GDM1 (cell line): ENCODE results near the gene PRSS36.
"Not testable (repeated sequence)": the region's sequence is repeated elsewhere in the genome, so short reads cannot be mapped to it uniquely, and the experiment has no call there.

Source experiments
- DNase-seq: peaks from one replicate; lab custom pipeline; 2025; lab: John Stamatoyannopoulos, UW

The PRSS36 gene

DNA sequence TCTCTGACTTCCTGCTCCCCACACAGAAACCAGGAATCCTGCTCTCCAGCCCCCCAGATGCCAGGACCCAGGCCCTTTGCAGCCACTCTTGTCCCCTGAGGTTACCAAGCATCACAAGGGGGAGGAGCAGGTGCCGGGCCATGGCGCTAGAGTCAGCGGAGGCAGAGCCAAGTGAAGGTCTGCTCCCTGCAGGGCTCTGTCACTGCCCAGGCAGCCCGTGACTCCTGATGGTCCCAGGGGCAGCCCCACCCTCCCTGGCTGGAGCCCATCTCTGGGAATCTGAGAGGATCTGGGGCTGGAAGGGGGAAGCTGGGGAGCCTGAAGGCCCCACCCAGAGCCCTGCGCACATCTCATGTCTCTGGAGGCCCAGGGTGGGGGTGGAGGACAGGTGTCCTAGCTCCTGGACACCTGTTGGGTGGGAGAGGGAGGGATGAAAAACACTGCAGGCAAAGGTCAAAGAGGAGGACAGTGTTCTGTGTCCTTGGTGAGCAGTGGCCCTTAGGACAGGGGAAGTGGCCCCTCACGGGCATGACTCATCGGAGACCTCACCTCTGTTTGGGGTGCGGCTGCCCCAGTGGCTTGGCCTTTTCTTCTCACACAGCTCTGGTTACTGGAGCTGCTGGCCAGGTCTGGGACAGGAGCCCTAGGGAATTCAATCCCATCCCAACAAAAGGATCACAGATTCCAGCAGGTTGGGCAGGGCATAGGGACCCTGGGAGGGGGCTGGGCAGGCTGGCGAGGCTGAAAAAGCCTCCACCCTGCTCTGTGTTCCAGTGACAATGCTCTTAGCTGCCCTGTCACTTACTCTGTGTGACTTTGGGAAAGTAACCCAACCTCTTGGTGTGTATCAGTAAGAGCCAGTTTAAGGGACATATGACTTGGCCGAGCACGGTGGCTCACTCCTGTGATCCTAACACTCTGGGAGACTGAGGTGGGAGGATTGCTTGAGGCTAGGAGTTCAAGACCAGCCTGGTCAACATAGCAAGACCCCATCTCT is at the start of gene PRSS36:
PRSS36 (minus strand) TSS at position 173 of the 997 bp plus-strand sequence; CDS start at position 142, 31 bp downstream.
- no peak for DNase-seq

DNA sequence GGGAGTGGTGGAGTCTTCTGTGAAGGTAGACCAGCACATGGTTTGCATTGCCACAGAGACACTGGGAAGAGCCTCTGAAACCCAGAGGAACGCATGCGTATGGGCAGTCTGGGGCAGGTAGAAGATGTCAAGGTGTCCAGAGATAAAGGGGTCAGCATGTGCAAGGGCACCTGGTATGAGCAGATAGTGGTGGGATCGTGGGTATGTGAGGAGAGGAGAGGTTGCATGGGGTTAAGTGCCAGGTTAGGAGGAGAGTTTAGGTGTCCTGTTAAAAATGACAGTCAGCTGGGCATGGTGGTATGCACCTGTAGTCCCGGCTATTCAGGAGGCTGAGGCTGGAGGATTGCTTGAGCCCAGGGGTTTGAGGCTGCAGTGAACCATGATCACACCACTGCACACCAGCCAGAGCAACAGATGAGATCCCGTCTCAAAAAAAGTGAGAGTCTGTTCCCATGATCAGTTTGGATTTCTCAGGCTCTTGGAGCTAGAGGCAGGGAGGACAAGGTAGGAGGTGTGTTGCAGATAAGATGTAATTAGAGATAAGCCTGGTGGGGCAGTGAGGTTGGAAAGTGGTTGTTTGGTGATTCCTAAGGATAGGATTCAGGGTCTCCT is 49.7 kb upstream of the PRSS36 start:
- DNase-seq = no peak

DNA sequence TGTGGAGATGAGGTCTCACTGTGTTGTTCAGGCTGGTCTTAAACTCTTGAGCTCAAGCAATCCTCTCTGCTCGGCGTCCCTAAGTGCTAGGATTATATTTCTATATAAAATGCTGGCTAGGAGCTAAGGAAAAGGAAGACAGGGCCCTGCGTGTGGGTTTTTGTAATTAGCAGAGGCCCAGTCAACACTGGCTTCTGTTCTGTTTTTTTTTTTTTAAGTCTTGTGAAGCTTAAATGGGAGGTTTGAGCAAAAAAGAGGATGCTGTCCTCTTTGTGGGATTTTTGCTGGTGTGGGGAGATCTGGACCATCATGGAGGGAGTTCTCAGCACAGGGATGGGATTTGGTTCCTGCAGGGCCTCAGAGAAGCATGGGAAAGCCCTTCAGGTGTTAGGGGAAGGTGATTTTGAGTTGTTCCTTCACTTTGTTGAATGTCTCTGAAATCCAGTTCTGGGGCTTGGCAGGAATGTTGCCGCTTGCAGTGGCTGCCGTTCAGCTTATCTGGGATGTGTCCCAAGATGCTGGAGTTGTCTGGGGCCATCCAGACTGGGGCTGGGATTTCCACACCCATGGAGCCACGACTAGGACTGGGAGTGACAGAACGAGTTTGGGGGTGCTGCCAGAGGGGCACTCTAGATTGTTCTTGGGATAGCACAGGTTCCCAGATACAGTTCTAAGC is 48.5 kb upstream of the PRSS36 start:
- DNase-seq = no peak

DNA sequence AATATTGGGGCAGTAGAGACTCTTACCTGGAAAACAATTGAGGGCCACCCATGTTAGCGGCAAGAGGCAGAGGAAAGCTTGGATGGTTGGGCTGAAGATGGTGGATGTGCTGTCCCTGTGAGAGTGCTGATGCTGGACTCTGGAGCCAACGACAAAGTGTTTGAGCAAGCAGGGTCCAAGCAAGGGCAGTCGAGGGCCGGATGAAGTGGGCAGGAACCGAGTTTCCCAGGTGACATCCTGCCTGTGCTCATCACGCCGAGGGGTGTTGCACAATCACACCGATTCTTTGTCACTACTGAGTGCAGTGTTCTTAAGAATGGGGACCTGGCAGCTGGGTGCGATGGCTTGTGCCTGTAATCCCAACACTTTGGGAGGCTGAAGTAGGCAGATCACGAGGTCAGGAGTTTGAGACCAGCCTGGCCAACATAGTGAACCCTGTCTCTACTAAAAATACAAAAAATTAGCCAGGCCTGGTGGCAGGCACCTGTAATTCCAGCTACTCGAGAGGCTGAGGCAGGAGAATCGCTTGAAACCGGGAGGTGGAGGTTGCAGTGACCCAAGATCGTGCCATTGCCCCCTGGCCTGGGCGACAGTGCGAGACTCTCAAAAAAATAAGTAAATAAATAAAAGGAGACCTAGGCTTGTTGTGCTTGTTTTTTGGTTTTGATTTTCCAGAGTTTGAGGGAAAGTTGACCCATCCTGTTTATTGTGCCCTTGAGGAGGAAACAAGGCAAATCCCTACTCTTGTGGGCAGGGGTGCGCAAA is 46.6 kb upstream of the PRSS36 start:
- no peak for DNase-seq

DNA sequence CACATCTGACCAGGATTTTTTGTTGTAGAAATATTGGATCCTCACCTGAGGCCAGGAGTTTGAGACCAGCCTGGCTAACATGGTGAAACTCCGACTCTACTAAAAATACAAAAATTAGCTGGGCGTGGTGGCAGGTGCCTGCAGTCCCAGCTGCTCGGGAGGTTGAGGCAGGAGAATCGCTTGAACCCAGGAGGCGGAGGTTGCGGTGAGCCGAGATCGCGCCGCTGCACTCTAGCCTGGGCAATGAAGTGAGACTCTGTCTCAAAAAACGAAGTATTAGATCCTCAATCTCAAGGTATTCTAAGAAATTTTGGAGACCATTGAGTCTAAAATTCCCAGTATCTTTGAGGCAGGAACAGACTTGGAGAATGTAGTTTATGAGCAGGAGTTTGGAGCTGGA is 46.0 kb upstream of the PRSS36 start:
- DNase-seq = not testable (repeated sequence)

DNA sequence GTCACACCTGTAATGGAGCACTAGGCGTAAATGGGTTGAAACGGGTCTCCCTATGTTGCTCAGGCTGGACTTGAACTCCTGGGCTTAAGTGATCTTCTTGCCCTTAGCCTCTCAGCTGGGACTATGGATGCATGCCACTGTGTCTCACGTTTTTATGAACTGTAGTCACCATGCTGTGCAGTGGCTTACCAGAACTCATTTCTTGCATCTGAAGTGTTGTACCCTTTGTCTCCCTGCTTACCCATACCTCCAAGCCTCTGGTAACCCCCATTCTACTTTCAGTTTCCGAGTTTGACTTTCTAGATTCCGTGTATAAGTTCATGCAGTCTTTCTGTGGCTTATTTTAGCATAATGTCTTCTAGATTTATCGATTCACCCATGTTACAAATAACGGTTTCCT is 45.0 kb upstream of the PRSS36 start:
- no peak for DNase-seq

DNA sequence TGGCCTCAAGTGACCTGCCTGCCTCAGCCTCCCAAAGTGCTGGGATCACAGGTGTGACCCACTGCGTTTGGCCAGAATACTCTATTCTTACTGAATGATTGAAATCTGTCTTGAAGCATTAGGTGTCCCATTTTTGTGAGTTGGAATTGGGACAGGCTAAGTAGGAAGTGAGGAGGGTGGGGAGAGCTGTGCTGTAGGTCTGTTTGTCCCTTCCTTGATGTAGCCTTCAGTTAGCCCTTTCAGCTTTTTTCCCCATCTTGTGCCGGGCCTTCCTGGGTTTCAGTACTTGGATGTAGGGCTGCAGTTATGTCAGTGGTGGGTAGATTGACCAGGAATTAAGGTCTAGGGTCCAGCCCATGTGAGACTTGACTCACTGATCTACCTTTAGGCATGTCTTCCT is 44.0 kb upstream of the PRSS36 start:
- no peak for DNase-seq

DNA sequence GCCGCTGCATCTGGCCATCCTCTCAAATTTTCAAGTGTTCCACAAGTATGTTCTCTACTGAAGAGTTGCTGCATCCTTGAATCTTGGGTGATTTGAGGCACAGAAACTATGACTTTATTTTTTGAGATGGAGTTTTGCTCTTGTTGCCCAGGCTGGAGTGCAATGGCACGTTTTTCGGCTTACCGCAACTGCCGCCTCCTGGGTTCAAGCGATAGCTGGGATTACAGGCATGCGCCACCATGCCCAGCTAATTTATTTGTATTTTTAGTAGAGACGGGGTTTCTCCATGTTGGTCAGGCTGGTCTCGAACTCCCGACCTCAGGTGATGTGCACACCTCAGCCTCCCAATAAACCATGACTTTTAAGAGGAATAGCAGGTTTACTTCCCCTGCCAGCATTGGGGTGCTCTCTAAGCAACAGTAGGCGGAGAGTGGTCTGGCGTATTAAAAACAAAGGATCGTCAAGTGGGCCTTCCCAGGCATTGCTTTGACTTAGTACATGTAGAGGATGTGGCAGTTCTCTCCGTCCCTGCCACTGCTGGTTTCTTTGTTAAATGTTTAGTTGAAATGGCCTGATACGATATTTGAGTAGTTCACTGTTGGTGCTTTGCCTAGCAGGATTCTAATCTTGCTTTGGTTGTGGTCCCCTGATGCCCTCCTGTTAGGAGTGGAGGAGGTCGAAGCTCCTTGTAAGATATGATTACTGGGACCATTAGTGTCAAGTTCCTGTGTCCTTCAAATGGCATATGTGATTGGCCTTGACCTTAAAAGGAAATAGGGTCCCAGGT is 43.2 kb upstream of the PRSS36 start:
- no peak for DNase-seq

DNA sequence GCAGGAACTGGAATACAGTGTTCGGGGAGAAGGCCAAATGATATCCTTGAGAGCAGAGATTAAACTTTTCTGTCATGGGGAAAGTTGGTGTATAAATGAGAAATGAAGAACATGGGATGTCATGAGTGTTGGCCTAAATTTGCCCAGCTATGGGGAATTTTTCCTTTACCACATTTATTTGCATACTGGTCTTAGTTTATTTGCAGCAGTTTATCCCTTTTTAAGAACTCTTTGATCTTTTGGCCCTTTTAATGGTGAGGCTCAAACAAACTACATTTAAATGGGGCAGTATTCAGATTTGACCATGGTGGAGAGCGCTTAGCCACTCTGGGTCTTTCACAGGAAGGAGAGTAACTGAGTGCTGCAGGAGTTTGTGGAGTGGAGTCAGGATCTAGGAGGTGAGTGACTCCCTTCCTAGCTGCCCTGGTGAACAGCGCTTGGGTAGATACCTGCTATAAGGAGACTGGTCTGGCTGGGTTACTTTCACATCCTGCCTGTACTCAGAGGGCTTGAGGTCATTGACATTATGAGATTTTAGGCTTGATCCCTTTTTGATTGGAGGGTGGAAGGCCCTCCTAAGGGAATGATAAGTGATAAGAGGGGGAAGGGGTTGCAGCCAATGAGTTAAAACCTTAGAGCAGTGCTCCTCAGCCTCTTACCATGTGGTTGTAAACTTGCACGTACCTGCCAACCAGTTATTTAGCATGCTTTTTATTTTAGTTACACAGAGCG is 42.0 kb upstream of the PRSS36 start:
- no peak for DNase-seq

DNA sequence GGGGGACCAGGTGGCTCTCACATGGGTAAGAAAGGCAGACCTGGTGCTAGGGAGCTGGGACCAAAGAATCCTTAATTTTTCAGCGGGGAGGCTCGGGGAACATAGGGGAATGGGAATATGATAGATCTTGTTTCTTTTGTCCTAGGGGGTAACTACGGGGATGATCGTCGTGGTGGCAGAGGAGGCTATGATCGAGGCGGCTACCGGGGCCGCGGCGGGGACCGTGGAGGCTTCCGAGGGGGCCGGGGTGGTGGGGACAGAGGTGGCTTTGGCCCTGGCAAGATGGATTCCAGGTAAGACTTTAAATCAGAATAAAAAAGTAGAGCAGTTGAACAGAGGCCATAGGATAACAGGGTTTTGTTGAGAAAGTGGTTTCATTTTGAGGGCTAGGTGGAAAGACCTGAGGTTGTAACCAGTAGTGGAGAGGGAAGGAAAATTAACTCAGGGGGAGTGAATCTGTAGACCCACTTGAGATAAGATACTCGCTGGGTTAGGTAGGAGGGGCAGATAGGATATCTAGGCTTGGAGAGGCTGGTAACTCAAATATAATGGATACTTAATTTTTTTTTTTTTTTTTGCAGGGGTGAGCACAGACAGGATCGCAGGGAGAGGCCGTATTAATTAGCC is 41.1 kb upstream of the PRSS36 start:
- no peak for DNase-seq

DNA sequence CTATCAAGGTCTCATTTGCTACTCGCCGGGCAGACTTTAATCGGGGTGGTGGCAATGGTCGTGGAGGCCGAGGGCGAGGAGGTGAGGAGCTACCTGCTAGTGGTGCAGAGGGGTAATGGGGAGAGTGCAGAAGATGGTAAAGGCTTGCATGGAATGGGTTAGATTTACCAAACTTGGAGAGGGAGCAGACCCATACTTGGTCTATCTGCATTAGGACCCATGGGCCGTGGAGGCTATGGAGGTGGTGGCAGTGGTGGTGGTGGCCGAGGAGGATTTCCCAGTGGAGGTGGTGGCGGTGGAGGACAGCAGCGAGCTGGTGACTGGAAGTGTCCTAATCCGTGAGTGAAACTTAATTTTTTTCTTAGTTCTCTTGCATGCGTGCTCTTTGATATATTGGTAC is 40.2 kb upstream of the PRSS36 start:
- DNase-seq = no peak

DNA sequence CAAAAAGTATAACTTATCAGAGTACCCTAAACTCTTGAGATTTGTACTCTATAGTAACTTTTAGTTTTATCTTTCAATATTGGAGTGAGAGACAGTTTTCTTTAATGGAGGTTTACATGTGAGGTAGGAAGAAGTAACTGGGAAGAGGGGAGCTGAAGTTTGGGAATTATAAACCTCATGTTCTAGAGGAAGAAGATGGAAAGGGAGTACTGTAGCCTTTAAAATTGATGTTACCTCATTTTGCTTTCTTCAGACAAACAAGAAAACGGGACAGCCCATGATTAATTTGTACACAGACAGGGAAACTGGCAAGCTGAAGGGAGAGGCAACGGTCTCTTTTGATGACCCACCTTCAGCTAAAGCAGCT is 39.5 kb upstream of the PRSS36 start:
- no peak for DNase-seq

DNA sequence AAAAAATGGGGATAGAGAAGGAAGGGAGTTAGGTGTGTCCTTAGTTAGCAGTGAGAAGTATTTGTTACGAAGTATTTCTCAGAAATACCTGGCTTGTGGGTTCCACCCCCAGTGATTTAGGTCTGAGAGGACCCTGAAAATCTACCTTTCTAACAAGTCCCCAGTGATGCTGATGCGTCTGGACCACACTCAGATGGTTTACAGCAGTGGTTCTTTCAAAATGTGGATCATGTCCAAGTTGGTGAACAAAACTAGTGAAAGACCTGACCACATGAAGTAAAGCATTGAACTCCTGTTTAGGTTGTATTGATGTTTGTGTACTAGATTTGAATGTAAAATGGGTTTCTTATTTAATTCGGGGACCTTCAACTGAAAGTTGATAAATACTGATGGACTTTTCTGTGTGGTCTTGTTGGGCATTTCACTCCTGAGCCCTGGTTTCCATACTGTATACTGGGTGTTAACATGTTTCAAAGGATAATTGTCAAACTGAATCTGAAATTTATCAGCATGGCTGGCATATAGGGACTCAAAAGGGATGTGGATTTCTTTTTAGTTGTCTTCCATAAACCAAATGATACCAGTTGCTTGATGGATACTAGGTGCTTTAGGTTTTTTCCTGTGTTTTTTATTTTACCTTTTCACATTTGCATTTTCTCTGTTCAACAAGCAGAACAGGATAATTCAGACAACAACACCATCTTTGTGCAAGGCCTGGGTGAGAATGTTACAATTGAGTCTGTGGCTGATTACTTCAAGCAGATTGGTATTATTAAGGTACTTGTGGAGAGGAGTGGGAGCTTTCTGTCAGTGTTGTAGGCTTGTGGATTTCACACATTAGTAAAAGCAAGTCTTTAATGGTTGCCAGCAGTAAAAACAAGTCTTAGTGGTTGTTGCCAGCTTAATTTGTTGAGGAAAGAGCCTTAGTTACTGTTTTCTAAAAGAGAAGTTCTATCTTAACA is 38.9 kb upstream of the PRSS36 start:
- no peak for DNase-seq

DNA sequence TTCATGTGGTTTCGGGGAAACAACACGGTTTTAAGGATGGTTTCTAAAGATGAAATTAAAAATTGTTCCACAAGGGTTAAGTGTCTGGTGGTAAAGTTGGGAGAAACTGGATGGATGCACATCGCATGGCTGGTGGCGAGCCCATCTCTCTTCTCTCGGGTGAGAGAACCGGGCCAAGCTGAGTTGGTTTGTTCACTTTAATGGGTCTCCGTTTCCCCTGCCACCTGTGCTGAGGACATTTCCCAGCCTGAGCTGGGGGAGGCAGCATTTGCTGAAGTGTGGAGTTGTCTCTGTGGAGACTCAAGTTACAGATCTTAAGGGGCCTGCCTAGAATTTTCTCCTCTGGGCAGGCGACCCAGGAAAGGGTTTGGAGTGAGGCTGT is 37.9 kb upstream of the PRSS36 start:
- DNase-seq = no peak

DNA sequence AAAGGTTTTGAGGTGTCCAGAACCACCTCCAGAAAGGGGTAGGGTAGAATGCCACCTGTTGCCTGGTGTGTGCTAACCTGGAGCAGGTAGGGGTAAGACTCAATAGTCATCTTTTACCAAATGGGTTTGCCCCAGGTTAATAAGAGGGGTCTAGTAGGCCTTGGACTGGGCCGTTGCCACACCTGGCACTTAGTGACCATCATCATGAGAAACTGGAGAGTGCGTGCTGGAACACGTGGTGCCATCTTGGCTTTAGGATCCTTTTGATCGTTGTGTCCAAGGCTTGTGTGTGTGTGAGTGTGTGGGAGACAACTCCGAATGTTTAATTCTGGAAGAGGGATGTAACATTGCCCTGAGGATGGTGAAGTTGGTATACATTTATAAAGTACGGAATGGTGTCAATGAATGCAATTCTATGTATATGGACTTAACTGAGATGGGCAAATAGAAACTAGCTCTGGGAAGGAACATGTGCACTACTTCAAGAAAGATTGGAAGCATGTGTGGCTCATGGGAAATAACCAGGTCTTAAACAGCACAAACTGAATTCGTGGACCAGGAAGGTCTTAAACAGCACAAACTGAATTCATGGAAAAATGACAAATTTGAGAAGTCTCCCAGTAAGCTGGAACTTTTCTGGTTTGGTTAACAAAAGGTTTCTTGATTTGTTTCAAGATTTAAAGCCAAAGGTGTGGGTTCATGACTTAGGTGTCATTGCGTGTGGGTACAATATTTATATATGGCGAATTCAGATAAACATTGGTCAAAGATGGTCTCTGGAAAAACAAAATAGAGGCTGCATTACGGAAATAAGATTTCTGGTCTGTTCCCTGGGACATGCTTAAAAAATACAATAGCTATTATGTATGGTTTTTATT is 37.3 kb upstream of the PRSS36 start:
- no peak for DNase-seq

DNA sequence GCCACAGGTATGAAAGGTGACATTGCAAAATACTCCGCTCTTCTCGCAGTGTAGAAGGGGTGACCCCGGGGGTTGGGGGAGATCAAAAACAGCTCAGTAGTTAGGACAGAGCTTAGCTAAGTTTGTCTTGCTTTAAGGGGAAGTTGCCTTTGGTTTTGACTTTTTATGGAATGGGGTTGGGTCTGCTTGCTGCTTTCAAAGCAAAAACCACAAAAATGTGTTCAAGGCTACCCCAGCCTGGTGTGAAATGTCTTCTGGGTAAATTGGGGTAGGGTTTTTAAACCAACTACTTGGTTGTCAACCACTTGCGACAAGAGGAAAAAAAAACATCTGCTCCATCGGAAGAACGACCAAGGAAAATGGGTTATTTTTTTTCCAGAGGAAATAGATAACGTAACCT is 36.3 kb upstream of the PRSS36 start:
- peak; percentile 17 for DNase-seq

DNA sequence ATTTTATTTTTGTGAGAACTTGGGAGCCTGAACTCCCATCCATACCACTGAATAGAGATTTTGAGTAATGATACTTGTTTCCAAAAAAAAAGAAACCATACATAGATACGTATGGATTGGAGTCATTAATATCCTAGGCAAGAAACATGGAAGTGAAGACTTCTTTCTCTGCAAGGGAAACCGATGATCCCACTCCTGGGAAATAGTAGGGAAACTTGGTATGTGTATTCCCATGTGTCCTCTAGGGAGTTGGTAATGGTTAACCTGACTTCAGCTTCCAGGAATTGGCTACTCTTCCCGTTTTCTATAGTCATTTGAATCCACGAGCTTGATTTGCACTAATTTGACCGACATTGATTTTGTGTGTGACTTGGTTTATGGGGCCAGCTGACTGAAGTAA is 35.5 kb upstream of the PRSS36 start:
- DNase-seq = no peak

DNA sequence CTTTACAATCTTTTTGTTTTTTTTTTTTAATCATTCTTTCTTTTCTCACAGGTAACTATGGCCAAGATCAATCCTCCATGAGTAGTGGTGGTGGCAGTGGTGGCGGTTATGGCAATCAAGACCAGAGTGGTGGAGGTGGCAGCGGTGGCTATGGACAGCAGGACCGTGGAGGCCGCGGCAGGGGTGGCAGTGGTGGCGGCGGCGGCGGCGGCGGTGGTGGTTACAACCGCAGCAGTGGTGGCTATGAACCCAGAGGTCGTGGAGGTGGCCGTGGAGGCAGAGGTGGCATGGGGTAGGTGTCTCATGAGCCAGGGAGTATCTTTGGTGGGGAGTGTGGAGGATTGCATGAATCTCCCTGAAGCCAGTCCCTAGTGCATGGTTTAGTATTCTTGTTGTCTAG is 35.0 kb upstream of the PRSS36 start:
- no peak for DNase-seq
